ENCODE data around the gene LRRC31.

The LRRC31 gene

GRCh38 chr3:169836942-169837275, 32.8 kb downstream of the LRRC31 start:
- no peak overlapping the region for H3K9ac ChIP-seq (ENCODE audit: insufficient read length)
- TF ChIP-seq EZH2 (IDR thresholded peaks at IDR 0.05), result no peak
- TF ChIP-seq POLR2AphosphoS5 (IDR thresholded peaks at IDR 0.05; ENCODE audit: borderline replicate concordance, low read depth, low read length), result no peak
- TF ChIP-seq FOXP2 (optimal IDR thresholded peaks at IDR 0.05; ENCODE audit: control extremely low read depth, extremely low read length, insufficient read depth), result no peak

GRCh38 chr3:169836078-169836941, 33.4 kb downstream of the LRRC31 start:
- TF ChIP-seq EZH2 (IDR thresholded peaks at IDR 0.05), result no peak
- TF ChIP-seq FOXP2 (optimal IDR thresholded peaks at IDR 0.05; ENCODE audit: control extremely low read depth, extremely low read length, insufficient read depth), result no peak
- TF ChIP-seq POLR2AphosphoS5 (IDR thresholded peaks at IDR 0.05; ENCODE audit: borderline replicate concordance, low read depth, low read length), result no peak
- H3K4me3 ChIP-seq, result no peak overlapping the region
- no peak overlapping the region for H3K27ac ChIP-seq

More at GRCh38 chr3:169836942-169837275, 32.8 kb downstream of the LRRC31 start:
- no peaks in the 10 kb centered on the region for H3K9me3 ChIP-seq (ENCODE audit: low read depth, low read length)
- DNase-seq (ENCODE audit: low read depth, low spot score), result no peak
- H3K4me3 ChIP-seq, result no peak overlapping the region
- H3K27ac ChIP-seq, result no peak overlapping the region
- no peaks in the 10 kb centered on the region for H3K36me3 ChIP-seq (ENCODE audit: insufficient read depth, low read length)

GRCh38 chr3:169835533-169835932, 34.2 kb downstream of the LRRC31 start:
- H3K9me3 ChIP-seq (ENCODE audit: low read depth, low read length), result no peaks in the 10 kb centered on the region
- H3K9ac ChIP-seq (ENCODE audit: insufficient read length), result no peak overlapping the region
- no peak for DNase-seq (ENCODE audit: low read depth, low spot score)
- no peaks in the 10 kb centered on the region for H3K36me3 ChIP-seq (ENCODE audit: insufficient read depth, low read length)
- H3K27ac ChIP-seq, result no peak overlapping the region
- H3K4me3 ChIP-seq, result no peak overlapping the region
- TF ChIP-seq EZH2 (IDR thresholded peaks at IDR 0.05) (no peak), FOXP2 (optimal IDR thresholded peaks at IDR 0.05; ENCODE audit: control extremely low read depth, extremely low read length, insufficient read depth) (no peak), POLR2AphosphoS5 (IDR thresholded peaks at IDR 0.05; ENCODE audit: borderline replicate concordance, low read depth, low read length) (no peak)

More at GRCh38 chr3:169836078-169836941, 33.4 kb downstream of the LRRC31 start:
- DNase-seq (ENCODE audit: low read depth, low spot score), result no peak
- Histone ChIP-seq H3K36me3 (ENCODE audit: insufficient read depth, low read length) (no peaks in the 10 kb centered on the region), H3K9ac (ENCODE audit: insufficient read length) (no peak overlapping the region), H3K9me3 (ENCODE audit: low read depth, low read length) (no peaks in the 10 kb centered on the region)

- H3K9me3 ChIP-seq (ENCODE audit: low read depth, low read length), result no peaks in the 10 kb centered on the region
- no peak overlapping the region for H3K9ac ChIP-seq (ENCODE audit: insufficient read length)
- no peak overlapping the region for H3K27ac ChIP-seq
- no peak overlapping the region for H3K4me3 ChIP-seq
- no peak for DNase-seq (ENCODE audit: low read depth, low spot score)
- no peaks in the 10 kb centered on the region for H3K36me3 ChIP-seq (ENCODE audit: insufficient read depth, low read length)
- TF ChIP-seq POLR2AphosphoS5 (IDR thresholded peaks at IDR 0.05; ENCODE audit: borderline replicate concordance, low read depth, low read length) (no peak), FOXP2 (optimal IDR thresholded peaks at IDR 0.05; ENCODE audit: control extremely low read depth, extremely low read length, insufficient read depth) (no peak), EZH2 (IDR thresholded peaks at IDR 0.05) (no peak)
Measured at GRCh38 chr3:169827712-169828111, 42.0 kb downstream of the LRRC31 start.

- no peak overlapping the region for H3K4me3 ChIP-seq
- H3K9me3 ChIP-seq (ENCODE audit: low read depth, low read length), result no peaks in the 10 kb centered on the region
- no peak for TF ChIP-seq FOXP2 (optimal IDR thresholded peaks at IDR 0.05; ENCODE audit: control extremely low read depth, extremely low read length, insufficient read depth)
- TF ChIP-seq POLR2AphosphoS5 (IDR thresholded peaks at IDR 0.05; ENCODE audit: borderline replicate concordance, low read depth, low read length), result no peak
- TF ChIP-seq EZH2 (IDR thresholded peaks at IDR 0.05), result no peak
- no peaks in the 10 kb centered on the region for H3K36me3 ChIP-seq (ENCODE audit: insufficient read depth, low read length)
- no peak for DNase-seq (ENCODE audit: low read depth, low spot score)
- H3K27ac ChIP-seq, result no peak overlapping the region
- no peak overlapping the region for H3K9ac ChIP-seq (ENCODE audit: insufficient read length)
Measured at GRCh38 chr3:169825316-169825715, 44.4 kb downstream of the LRRC31 start.

GRCh38 chr3:169822983-169823382, 46.8 kb downstream of the LRRC31 start:
- Histone ChIP-seq H3K9ac (ENCODE audit: insufficient read length) (no peak overlapping the region), H3K36me3 (ENCODE audit: insufficient read depth, low read length) (no peaks in the 10 kb centered on the region), H3K27ac (no peak overlapping the region), H3K9me3 (ENCODE audit: low read depth, low read length) (no peaks in the 10 kb centered on the region), H3K4me3 (no peak overlapping the region)
- no peak for TF ChIP-seq FOXP2 (optimal IDR thresholded peaks at IDR 0.05; ENCODE audit: control extremely low read depth, extremely low read length, insufficient read depth)
- TF ChIP-seq EZH2 (IDR thresholded peaks at IDR 0.05), result no peak
- TF ChIP-seq POLR2AphosphoS5 (IDR thresholded peaks at IDR 0.05; ENCODE audit: borderline replicate concordance, low read depth, low read length), result no peak
- no peak for DNase-seq (ENCODE audit: low read depth, low spot score)

- no peaks in the 10 kb centered on the region for H3K36me3 ChIP-seq (ENCODE audit: insufficient read depth, low read length)
- H3K9me3 ChIP-seq (ENCODE audit: low read depth, low read length), result no peaks in the 10 kb centered on the region
- H3K27ac ChIP-seq, result no peak overlapping the region
- H3K4me3 ChIP-seq, result no peak overlapping the region
- DNase-seq (ENCODE audit: low read depth, low spot score), result no peak
- H3K9ac ChIP-seq (ENCODE audit: insufficient read length), result no peak overlapping the region
- no peak for TF ChIP-seq EZH2 (IDR thresholded peaks at IDR 0.05)
- TF ChIP-seq POLR2AphosphoS5 (IDR thresholded peaks at IDR 0.05; ENCODE audit: borderline replicate concordance, low read depth, low read length), result no peak
- no peak for TF ChIP-seq FOXP2 (optimal IDR thresholded peaks at IDR 0.05; ENCODE audit: control extremely low read depth, extremely low read length, insufficient read depth)
Measured at GRCh38 chr3:169822540-169822939, 47.2 kb downstream of the LRRC31 start.

- Histone ChIP-seq H3K4me3 (no peak overlapping the region), H3K9me3 (ENCODE audit: low read depth, low read length) (no peaks in the 10 kb centered on the region), H3K27ac (no peak overlapping the region), H3K36me3 (ENCODE audit: insufficient read depth, low read length) (no peaks in the 10 kb centered on the region), H3K9ac (ENCODE audit: insufficient read length) (no peak overlapping the region)
- TF ChIP-seq EZH2 (IDR thresholded peaks at IDR 0.05) (no peak), FOXP2 (optimal IDR thresholded peaks at IDR 0.05; ENCODE audit: control extremely low read depth, extremely low read length, insufficient read depth) (no peak), POLR2AphosphoS5 (IDR thresholded peaks at IDR 0.05; ENCODE audit: borderline replicate concordance, low read depth, low read length) (no peak)
- no peak for DNase-seq (ENCODE audit: low read depth, low spot score)
Measured at GRCh38 chr3:169822091-169822490, 47.6 kb downstream of the LRRC31 start.
